SHP77 treated with DMSO at 0.1 percent for 48 hours (cell line): ENCODE measurements around the gene GLE1.
"Not testable (repeated sequence)": the region's sequence is repeated elsewhere in the genome, so short reads cannot be mapped to it uniquely, and the experiment has no call there.

Experiments used
- DNase-seq: peaks from one replicate; lab custom pipeline; 2025; lab: John Stamatoyannopoulos, UW

GLE1 gene

GRCh38 chr9:128552153-128552743 is 47.7 kb downstream of the GLE1 start, which contains the start of gene SPTAN1:
TSS of gene SPTAN1 (plus strand) at chr9:128552587. CDS start at chr9:128566741, 14,154 bp downstream.
- peak; percentile 69 for DNase-seq

GRCh38 chr9:128552744-128553440 is 48.4 kb downstream of the GLE1 start:
- no peak for DNase-seq

DNA sequence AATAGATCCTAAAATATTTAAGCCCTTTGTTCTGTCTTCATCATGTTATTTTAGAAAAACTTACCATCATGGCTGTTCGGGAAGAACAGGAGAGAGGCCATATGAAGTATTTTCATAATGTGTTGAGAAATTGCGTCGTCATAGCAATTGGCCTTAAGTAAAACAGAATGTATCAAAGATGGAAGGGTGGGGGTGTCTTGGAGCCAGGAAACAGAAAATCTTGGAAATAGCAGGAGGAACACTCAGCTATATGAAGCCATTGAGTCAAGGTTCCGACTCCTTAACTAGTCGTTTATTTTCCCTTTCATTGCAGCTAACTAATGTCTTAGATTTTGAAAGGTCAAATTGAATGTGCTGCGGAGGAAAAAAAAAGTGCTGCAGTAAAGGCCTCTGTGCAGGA is 49.2 kb downstream of the GLE1 start:
- no peak for DNase-seq

DNA sequence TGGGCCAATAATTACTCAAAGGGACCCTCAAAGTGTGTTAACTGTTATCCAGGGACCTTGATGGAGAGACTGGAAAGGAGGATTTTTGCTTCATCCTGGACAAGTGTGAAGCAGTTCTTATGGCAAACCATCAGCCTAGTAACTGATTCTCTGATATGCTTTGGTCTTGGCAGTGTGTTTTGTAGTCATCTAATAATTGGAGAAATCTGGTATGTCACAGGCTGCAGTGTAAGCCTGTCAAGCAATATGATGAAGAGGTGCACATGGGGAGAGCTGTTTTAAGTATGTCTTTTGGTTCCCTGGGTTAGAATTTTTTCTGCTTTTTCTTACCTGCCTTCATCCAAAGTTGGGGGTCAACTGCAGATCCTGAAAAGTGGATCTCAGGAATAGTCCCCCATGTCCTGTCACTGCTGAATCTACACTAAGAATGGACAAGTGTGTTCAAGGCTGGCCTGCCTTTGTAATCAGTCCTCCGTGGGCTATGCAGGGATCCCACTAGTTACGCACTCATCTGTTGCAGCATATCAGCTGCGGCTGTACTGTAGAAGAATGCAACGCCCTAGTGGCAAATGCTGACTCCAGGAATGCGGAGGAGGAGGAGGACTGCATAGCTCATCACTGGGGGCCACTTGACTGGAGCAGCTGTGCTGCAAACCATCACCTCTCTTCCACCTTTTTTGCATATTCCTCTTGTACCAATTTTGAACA is 49.8 kb downstream of the GLE1 start:
- DNase-seq = no peak

- no peak for DNase-seq
These were observed 50.7 kb downstream of the GLE1 start for GRCh38 chr9:128555180-128555721.

DNA sequence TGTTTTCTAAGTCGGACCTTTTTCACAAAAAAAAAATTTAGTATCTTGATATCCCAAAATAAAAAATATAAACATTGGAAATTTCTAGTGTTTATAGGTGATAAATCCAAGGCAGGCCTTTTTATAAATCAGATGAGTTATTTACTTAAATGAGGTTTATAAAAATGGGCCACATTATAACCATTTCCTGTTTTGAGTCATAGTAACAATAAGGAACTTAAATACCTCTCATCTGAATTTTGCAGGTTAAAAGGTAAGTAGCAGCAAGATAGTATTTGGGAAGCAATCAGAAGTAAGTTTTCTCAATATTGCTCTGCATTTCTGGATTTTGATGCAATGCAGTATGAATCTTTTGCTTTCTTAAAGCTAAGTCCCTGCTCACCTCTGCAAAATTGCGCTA is 51.8 kb downstream of the GLE1 start:
- no peak for DNase-seq

DNA sequence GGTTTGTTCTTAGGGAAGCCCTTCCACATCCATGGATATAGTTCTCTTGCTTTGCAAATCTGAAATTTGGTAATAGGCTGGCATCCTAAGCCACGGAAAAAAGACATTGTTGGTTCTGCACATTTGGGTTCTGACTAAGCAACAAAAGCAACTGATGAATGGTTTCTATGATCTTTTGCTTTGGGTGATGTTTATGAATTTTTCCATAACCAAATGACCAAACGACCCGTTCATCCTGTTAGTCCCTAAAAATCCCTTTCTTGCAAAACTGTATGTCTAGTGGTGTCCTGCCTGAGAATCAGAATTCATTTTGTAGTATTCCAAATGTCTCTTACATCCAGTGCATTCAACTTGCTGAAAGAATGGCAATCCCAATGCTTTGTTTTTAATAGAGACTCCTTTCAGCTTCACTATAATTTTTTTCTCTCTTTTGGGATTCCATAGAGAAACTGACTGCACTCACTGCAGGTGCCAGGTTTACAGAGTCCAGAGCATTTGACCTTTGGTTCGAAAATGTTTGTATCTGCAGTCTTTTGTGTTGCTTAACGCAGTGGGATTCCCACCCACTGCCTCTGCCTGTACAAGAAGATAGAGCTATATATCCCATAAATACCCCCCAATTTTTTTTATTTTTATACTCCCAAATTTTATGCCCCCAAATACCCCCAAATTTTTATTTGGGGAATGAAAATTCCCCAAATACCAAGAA is 52.6 kb downstream of the GLE1 start:
- no peak for DNase-seq

- peak; percentile 89 for DNase-seq
These were observed 54.2 kb downstream of the GLE1 start for GRCh38 chr9:128558431-128559310.

GRCh38 chr9:128565578-128565977 is 61.1 kb downstream of the GLE1 start:
- DNase-seq = no peak

GRCh38 chr9:128568470-128569078 is 64.1 kb downstream of the GLE1 start:
- no peak for DNase-seq

GRCh38 chr9:128575469-128575868 is 71.0 kb downstream of the GLE1 start:
- no peak for DNase-seq

DNA sequence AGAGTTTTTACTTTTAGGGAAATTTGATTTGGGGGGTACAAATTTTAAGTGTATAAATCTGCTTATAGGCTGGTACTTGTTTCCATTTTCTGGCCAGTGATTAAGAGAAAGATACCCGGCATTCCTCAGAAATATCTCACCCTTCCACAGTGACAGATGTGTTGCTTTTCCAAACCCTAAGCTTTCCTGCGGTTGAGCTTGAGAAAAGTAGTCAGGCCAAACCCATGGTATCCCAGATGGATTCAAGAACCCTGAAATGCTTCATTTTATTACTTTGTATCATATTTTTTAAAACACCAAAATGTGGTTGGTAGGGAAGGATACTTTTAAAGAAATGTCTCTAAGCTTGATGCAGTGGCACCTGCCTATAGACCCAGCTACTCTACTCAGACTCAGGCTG is 71.4 kb downstream of the GLE1 start:
- no peak for DNase-seq

- no peak for DNase-seq
These were observed 72.7 kb downstream of the GLE1 start for GRCh38 chr9:128577206-128577605.

DNA sequence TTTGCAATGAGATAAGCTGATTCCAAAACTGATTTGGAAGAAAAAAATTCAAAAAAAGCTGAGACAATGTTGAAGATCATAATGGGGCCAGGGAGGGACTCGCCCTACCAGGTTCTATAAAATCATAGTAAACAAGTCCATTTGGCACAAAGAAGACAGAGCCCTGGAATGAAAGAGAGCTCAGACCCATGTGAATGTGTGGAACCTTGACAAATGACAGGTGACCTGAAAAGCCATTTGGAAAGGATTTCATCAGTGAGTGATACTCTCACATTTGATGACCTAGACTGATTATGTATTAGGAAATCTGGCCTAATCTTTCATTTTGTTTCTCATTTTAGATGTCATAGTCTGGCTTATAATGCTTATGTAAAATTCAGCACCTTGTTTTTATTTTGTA is 74.7 kb downstream of the GLE1 start:
- no peak for DNase-seq

DNA sequence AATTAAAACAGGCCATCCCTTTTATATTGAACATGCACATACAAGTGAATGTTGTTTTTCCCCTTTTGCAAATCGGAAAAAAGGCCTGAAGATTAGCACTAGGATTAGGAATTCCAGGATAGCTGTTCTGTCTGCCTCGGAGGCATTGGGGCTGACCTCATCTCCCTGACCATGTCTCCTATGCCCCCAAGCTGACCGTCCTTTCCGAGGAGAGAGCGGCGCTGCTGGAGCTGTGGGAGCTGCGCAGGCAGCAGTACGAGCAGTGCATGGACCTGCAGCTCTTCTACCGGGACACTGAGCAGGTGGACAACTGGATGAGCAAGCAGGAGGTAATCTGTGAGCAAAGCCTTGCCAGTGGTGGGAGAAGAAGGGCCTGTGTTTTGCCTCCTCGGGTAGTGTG is 76.2 kb downstream of the GLE1 start:
- DNase-seq = no peak

GRCh38 chr9:128585155-128585554 is 80.6 kb downstream of the GLE1 start:
- DNase-seq = not testable (repeated sequence)

GRCh38 chr9:128586934-128587333 is 82.4 kb downstream of the GLE1 start:
- DNase-seq = not testable (repeated sequence)

DNA sequence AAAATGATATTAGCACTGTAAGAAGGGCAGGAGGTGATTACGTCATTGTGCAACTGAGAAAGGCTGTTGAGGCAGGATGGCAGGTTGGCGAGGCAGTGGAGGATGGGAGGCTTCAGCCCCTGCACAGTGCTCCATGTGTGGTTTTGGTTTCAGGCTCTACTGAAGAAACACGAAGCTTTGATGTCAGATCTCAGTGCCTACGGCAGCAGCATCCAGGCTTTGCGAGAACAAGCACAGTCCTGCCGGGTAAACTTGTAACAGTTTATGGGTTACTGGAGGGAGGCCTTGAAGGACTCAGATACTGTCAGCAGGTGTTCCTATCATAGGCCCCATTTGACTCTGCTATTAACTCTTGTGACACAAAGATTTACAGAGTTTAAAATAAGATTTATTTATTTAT is 82.9 kb downstream of the GLE1 start:
- DNase-seq = no peak

- no peak for DNase-seq
These were observed 84.2 kb downstream of the GLE1 start for GRCh38 chr9:128588581-128589233.
